Measurements from ENCODE around the gene EIF4E1B.

DNA sequence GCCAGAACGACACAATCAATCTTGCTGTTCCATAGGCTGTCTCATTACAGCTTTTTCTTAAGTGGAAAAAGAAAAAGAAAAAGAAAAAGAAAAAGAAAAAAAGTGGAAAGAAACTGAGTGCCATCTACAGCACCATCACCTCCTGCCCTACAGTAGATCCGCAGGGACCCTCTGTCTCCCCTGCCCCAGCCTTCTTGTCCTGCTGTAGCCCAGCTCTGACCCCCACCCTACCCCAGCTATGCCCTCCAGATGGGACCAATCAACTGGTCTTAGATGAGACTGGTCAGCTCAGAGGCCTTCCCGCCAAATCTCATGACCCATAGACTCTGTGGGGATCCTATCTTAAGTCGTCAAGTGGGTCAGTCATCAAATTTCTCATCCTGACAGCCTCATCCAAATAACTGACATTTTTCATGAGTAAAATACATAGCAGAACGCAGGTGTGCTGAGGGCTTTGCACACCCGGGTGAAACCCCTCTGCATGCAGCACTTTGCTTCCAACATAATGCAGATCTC, 51.6 kb downstream of the EIF4E1B start:
- no peak for TF ChIP-seq POLR2A (IDR thresholded peaks at IDR 0.05; ENCODE audit: low read depth, low read length)
- no peak for TF ChIP-seq POLR2AphosphoS5 (IDR thresholded peaks at IDR 0.05; ENCODE audit: low read depth, low read length)
